ENCODE results near the gene C10orf62. TPM values are rescaled to one million over a fixed set of nuclear protein-coding genes. Genes with fewer than 3 reads are reported as not detected.

The C10orf62 gene
- total and polyA plus RNA-seq, 5 donors from 2014 or later: not detected

DNA sequence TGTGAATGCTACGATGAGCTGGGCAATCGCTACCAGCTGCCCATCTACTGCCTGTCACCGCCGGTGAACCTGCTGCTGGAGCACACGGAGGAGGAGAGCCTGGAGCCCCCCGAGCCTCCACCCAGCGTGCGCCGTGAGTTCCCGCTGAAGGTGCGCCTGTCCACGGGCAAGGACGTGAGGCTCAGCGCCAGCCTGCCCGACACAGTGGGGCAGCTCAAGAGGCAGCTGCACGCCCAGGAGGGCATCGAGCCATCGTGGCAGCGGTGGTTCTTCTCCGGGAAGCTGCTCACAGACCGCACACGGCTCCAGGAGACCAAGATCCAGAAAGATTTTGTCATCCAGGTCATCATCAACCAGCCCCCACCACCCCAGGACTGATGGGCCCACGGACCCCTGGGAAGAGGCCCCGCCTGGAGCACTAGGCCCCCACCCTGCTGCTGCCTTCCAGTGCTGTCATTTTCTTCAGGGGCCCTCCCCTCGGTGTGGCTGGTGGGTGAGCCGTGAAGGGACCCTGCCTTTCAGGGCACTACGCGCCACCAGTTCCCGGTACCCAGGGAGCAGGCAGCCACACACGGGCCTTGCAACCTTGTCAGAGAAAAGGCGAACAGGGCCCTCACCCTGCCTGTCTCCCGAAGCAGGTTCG lies 19.3 kb upstream of the C10orf62 start:
- H3K9me3 ChIP-seq (ENCODE audit: control insufficient read depth in 2 of 2, low read length in 2 of 2): no peaks in the 10 kb centered on the region

DNA sequence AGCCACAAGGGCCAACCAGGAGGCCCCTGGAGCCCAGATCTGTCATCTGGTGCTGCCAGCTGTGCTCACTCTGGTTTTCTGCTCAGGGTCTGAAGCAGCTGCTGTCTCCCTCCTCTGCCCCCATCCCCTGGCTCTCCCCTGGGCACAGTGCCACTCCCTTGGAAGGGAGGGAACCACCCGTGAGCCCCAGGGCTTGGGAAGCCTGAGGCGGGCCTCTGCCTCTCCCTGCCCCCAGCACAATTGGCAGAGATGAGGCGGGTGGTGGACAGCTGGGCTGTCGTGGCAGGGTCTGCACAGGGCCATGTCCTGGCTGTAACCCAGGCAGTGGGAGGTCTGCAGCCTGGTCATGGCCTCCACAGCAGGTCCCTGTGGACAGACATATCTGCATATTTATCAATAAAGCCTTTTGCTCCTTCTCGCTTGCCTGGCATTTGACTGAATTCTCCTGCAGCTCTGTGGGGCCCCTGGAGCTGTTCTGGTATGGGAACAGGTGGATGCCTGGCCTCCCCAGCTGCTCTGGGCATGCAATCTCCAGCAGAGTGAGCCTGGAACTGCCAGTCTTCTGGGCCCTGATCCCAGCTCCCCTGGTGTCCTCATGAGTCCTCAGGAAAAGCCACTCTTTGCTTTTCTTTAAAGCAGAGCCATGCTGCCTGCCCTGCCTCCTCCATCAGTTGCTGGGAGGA lies 18.6 kb upstream of the C10orf62 start:
- H3K4me3 ChIP-seq (ENCODE audit: low read depth, low read length): no peak overlapping the region
- no peaks in the 10 kb centered on the region for H3K4me1 ChIP-seq (ENCODE audit: control insufficient read depth, insufficient read depth, low read length, poor library complexity, severe bottlenecking)
- Mint-ChIP-seq H3K27me3 (peaks cover 4% of the 10 kb centered on the region), H3K4me1 (no peaks in the 10 kb centered on the region), H3K36me3 (peaks cover 3% of the 10 kb centered on the region), H3K9me3 (no peaks in the 10 kb centered on the region), H3K4me3 (no peak overlapping the region), H3K27ac (no peak overlapping the region)
- H3K36me3 ChIP-seq (ENCODE audit: control insufficient read depth, insufficient read depth, low read length): no peaks in the 10 kb centered on the region
- H3K9me3 ChIP-seq (ENCODE audit: control insufficient read depth in 2 of 2, low read length in 2 of 2): no peaks in the 10 kb centered on the region
- H3K27ac ChIP-seq (ENCODE audit: insufficient read depth, low read length, poor library complexity, severe bottlenecking): no peak overlapping the region
- no peak for DNase-seq
- ATAC-seq (ENCODE audit: low read depth in 2 of 2): no peak
- no peaks in the 10 kb centered on the region for H3K27me3 ChIP-seq (ENCODE audit: control insufficient read depth, insufficient read depth, low read length)

More for the DNA sequence above, 19.3 kb upstream of the C10orf62 start:
- no peak overlapping the region for H3K4me3 ChIP-seq (ENCODE audit: low read depth, low read length)
- Mint-ChIP-seq H3K4me1 (no peaks in the 10 kb centered on the region), H3K4me3 (no peak overlapping the region), H3K27me3 (peaks cover 4% of the 10 kb centered on the region), H3K9me3 (no peaks in the 10 kb centered on the region), H3K36me3 (peaks cover 3% of the 10 kb centered on the region), H3K27ac (no peak overlapping the region)
- H3K36me3 ChIP-seq (ENCODE audit: control insufficient read depth, insufficient read depth, low read length): no peaks in the 10 kb centered on the region
- ATAC-seq (ENCODE audit: low read depth in 2 of 2) (no peak), DNase-seq (no peak)
- no peaks in the 10 kb centered on the region for H3K27me3 ChIP-seq (ENCODE audit: control insufficient read depth, insufficient read depth, low read length)
- H3K4me1 ChIP-seq (ENCODE audit: control insufficient read depth, insufficient read depth, low read length, poor library complexity, severe bottlenecking): no peaks in the 10 kb centered on the region
- no peak overlapping the region for H3K27ac ChIP-seq (ENCODE audit: insufficient read depth, low read length, poor library complexity, severe bottlenecking)

DNA sequence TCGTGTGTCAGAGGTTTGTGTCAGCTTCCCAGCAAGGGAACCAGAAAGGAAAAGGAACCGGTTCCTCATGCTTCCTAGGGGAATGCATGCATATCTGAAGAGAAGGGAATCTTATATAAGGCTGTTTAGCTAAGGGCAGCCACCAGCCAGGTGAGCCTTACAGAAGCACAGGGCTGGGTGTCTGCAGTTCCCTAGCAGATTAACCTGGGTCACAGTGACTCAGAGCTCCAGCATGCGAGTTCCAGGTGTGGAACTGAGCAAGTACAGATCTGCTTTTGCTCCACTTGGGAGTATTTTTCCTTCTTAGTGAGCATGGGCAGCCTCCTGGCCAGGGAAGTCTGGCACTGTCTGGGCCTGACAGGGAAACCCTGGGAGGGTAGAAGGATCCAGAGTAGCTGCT lies 17.9 kb upstream of the C10orf62 start:
- no peaks in the 10 kb centered on the region for H3K9me3 ChIP-seq (ENCODE audit: control insufficient read depth in 2 of 2, low read length in 2 of 2)
- no peaks in the 10 kb centered on the region for H3K4me1 Mint-ChIP-seq
- H3K36me3 Mint-ChIP-seq: peaks cover 3% of the 10 kb centered on the region
- ATAC-seq (ENCODE audit: low read depth in 2 of 2): no peak
- H3K4me3 ChIP-seq (ENCODE audit: low read depth, low read length): no peak overlapping the region
- no peaks in the 10 kb centered on the region for H3K4me1 ChIP-seq (ENCODE audit: control insufficient read depth, insufficient read depth, low read length, poor library complexity, severe bottlenecking)
- no peak overlapping the region for H3K4me3 Mint-ChIP-seq
- no peak for DNase-seq
- H3K27me3 ChIP-seq (ENCODE audit: control insufficient read depth, insufficient read depth, low read length): no peaks in the 10 kb centered on the region
- H3K27ac Mint-ChIP-seq: no peak overlapping the region
- H3K36me3 ChIP-seq (ENCODE audit: control insufficient read depth, insufficient read depth, low read length): no peaks in the 10 kb centered on the region
- H3K27ac ChIP-seq (ENCODE audit: insufficient read depth, low read length, poor library complexity, severe bottlenecking): no peak overlapping the region
- H3K9me3 Mint-ChIP-seq: no peaks in the 10 kb centered on the region
- H3K27me3 Mint-ChIP-seq: peaks cover 4% of the 10 kb centered on the region

DNA sequence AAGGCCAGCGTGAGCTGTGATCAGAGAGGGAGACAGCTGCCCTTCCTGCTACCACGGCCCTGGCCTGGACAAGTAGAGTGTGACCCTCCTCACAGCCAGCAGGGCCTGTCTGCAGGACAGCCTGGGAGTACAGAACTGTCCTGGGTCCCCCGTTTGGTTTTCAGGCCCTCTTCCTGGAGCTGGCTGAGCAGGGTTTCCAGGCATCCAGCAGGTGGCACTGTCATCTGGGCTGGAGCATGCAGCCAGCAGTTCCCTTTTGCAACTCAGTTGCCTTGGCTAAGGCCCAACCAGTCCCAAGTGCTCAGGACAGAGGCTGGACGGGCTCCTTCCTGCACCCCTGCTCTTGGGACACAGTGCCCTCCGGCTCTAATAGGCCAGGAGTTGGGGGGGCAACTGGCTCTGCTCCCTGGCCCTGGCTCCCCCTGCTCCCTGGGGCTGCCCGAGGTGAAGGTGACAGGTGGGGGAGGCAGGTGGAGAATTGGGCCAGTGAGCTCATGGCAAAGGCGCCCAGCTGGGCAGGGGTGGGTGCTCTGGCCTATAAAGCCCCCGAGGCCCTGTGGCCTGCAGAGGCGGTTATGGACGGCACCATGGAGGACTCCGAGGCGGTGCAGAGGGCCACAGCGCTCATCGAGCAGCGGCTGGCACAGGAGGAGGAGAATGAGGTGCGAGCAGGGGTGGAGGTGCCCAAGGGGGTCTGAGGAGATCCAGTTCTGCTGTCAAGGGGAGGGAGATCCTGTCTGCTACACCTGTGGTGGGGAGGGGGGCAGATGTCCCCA lies 17.1 kb upstream of the C10orf62 start, which contains the start of gene ANKRD2:
Gene ANKRD2, plus strand, starts transcription at position 566 of the 776 bp plus-strand sequence. Its CDS starts 10 bp downstream, at position 576.
- Histone ChIP-seq H3K4me1 (ENCODE audit: control insufficient read depth, insufficient read depth, low read length, poor library complexity, severe bottlenecking) (no peaks in the 10 kb centered on the region), H3K4me3 (ENCODE audit: low read depth, low read length) (no peak within 1 kb of the TSS), H3K9me3 (ENCODE audit: control insufficient read depth in 2 of 2, low read length in 2 of 2) (no peaks in the 10 kb centered on the region), H3K27ac (ENCODE audit: insufficient read depth, low read length, poor library complexity, severe bottlenecking) (no peak within 1 kb of the TSS), H3K27me3 (ENCODE audit: control insufficient read depth, insufficient read depth, low read length) (no peaks in the 10 kb centered on the region), H3K36me3 (ENCODE audit: control insufficient read depth, insufficient read depth, low read length) (no peaks in the 10 kb centered on the region)
- Mint-ChIP-seq H3K27ac (peak within 1 kb of the TSS in 1 of 3 donors; percentile 62), H3K4me3 (no peak within 1 kb of the TSS), H3K9me3 (no peaks in the 10 kb centered on the region), H3K36me3 (peaks cover 3% of the 10 kb centered on the region), H3K4me1 (no peaks in the 10 kb centered on the region), H3K27me3 (peaks cover 4% of the 10 kb centered on the region)
- ATAC-seq (ENCODE audit: low read depth in 2 of 2): peak; percentile 44 to 67
- peak; percentile 15 to 65 (median 44) for DNase-seq

GRCh38 chr10:97573021-97573420 lies 16.5 kb upstream of the C10orf62 start:
- H3K4me3 Mint-ChIP-seq: no peak overlapping the region

DNA sequence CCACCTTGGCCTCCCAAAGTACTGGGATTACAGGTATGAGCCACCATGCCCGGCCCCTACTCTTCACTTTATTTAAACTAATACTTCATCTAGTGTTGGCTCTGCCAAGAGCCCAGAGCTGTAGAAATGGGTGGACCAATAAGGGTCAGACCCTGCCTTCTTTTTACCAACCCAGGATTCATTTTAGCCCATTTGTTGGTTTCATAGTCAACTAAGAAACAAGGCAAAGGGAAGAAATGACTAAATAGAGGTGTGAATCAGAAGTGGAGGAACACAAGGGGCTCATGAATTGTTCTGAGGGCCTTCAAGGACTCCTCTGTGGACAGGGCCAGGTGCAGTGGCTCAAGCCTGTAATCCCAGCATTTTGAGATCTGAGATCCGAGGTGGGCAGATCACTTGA lies 15.8 kb upstream of the C10orf62 start:
- no peaks in the 10 kb centered on the region for H3K9me3 ChIP-seq (ENCODE audit: control insufficient read depth in 2 of 2, low read length in 2 of 2)
- no peaks in the 10 kb centered on the region for H3K36me3 ChIP-seq (ENCODE audit: control insufficient read depth, insufficient read depth, low read length)
- Mint-ChIP-seq H3K27ac (no peak overlapping the region), H3K4me3 (no peak overlapping the region), H3K27me3 (peaks cover 4% of the 10 kb centered on the region), H3K36me3 (peaks cover 3% of the 10 kb centered on the region), H3K9me3 (no peaks in the 10 kb centered on the region), H3K4me1 (no peaks in the 10 kb centered on the region)
- H3K27me3 ChIP-seq (ENCODE audit: control insufficient read depth, insufficient read depth, low read length): no peaks in the 10 kb centered on the region
- H3K4me1 ChIP-seq (ENCODE audit: control insufficient read depth, insufficient read depth, low read length, poor library complexity, severe bottlenecking): no peaks in the 10 kb centered on the region
- H3K4me3 ChIP-seq (ENCODE audit: low read depth, low read length): no peak overlapping the region
- ATAC-seq (ENCODE audit: low read depth in 2 of 2) (no peak), DNase-seq (no peak)
- no peak overlapping the region for H3K27ac ChIP-seq (ENCODE audit: insufficient read depth, low read length, poor library complexity, severe bottlenecking)

More at GRCh38 chr10:97573021-97573420, 16.5 kb upstream of the C10orf62 start:
- Histone ChIP-seq H3K9me3 (ENCODE audit: control insufficient read depth in 2 of 2, low read length in 2 of 2) (no peaks in the 10 kb centered on the region), H3K36me3 (ENCODE audit: control insufficient read depth, insufficient read depth, low read length) (no peaks in the 10 kb centered on the region), H3K4me1 (ENCODE audit: control insufficient read depth, insufficient read depth, low read length, poor library complexity, severe bottlenecking) (no peaks in the 10 kb centered on the region), H3K4me3 (ENCODE audit: low read depth, low read length) (no peak overlapping the region), H3K27ac (ENCODE audit: insufficient read depth, low read length, poor library complexity, severe bottlenecking) (no peak overlapping the region), H3K27me3 (ENCODE audit: control insufficient read depth, insufficient read depth, low read length) (no peaks in the 10 kb centered on the region)
- peaks cover 4% of the 10 kb centered on the region for H3K27me3 Mint-ChIP-seq
- H3K4me1 Mint-ChIP-seq: no peaks in the 10 kb centered on the region
- ATAC-seq (ENCODE audit: low read depth in 2 of 2) (no peak), DNase-seq (no peak)
- peak overlapping the region in 1 of 3 donors; percentile 62 for H3K27ac Mint-ChIP-seq
- H3K36me3 Mint-ChIP-seq: peaks cover 3% of the 10 kb centered on the region
- H3K9me3 Mint-ChIP-seq: no peaks in the 10 kb centered on the region

GRCh38 chr10:97574374-97575126 lies 15.0 kb upstream of the C10orf62 start:
- no peak overlapping the region for H3K4me3 ChIP-seq (ENCODE audit: low read depth, low read length)
- no peaks in the 10 kb centered on the region for H3K4me1 Mint-ChIP-seq
- H3K27ac Mint-ChIP-seq: no peak overlapping the region
- H3K9me3 ChIP-seq (ENCODE audit: control insufficient read depth in 2 of 2, low read length in 2 of 2): no peaks in the 10 kb centered on the region
- H3K36me3 Mint-ChIP-seq: peaks cover 2% of the 10 kb centered on the region
- H3K27ac ChIP-seq (ENCODE audit: insufficient read depth, low read length, poor library complexity, severe bottlenecking): no peak overlapping the region
- H3K4me1 ChIP-seq (ENCODE audit: control insufficient read depth, insufficient read depth, low read length, poor library complexity, severe bottlenecking): no peaks in the 10 kb centered on the region
- ATAC-seq (ENCODE audit: low read depth in 2 of 2) (no peak), DNase-seq (no peak)
- H3K27me3 ChIP-seq (ENCODE audit: control insufficient read depth, insufficient read depth, low read length): no peaks in the 10 kb centered on the region
- H3K4me3 Mint-ChIP-seq: no peak overlapping the region
- H3K9me3 Mint-ChIP-seq: no peaks in the 10 kb centered on the region
- H3K36me3 ChIP-seq (ENCODE audit: control insufficient read depth, insufficient read depth, low read length): no peaks in the 10 kb centered on the region
- H3K27me3 Mint-ChIP-seq: peaks cover 4% of the 10 kb centered on the region
